ENCODE data around the gene AGAP5. TPM values are rescaled to one million over a fixed set of nuclear protein-coding genes. Genes with fewer than 3 reads are reported as not detected.
"Not testable (repeated sequence)": the region's sequence is repeated elsewhere in the genome, so short reads cannot be mapped to it uniquely, and the experiment has no call there.

Gene AGAP5
- 6.2 TPM for total RNA-seq (2013)
- polyA plus RNA-seq (1 to 10 TPM in 1 of 3 donors, under 1 TPM in 2; 0.23 to 8.9 (median 0.44) TPM), polyA minus RNA-seq (2.9 and 3.0 TPM in 2 replicates), total RNA-seq (0.03 to 0.25 (median 0.12) reads per million in 11 experiments)

DNA sequence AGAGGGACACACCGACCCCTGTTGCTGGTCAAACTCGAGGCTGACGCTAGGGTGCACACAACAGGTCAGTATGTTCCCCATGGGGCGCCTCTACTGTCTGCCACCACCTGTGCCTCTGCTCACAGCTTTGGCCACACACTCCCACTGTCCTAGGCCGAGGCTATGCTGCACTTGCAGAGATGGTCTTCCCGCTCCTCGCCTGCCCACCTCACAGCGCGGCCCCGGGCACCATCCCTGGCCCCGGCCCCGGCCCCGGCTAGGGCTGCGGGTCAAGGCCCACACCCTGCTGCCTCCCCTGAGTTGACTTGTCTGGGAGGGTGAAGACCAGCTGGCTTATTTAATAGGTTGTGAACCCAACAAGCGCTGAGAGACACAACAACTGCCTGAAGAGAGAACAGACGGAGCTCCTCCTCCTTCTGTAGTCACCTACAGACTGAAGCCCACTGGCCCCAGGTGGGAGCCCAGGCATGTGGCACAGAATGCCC, at the start of gene AGAP5:
Gene AGAP5, minus strand, starts transcription at position 435 of the 485 bp plus-strand sequence. Its CDS starts 354 bp downstream, at position 81.
- H3K79me2 ChIP-seq (ENCODE audit: insufficient read depth, low read length); H3K27me3 Mint-ChIP-seq (ENCODE audit: low read depth in 3 of 3); H3K27ac ChIP-seq (ENCODE audit: low read depth in 1 of 2, low read length in 2 of 2); H3K27me3 ChIP-seq (ENCODE audit: control insufficient read depth in 2 of 2, insufficient read depth in 2 of 2, low read length in 2 of 2); H3K4me3 ChIP-seq (replicated peaks in 1 of 3; ENCODE audit: low read depth in 2 of 3, low read length in 3 of 3); H3K36me3 ChIP-seq (replicated peaks in 1 of 2; ENCODE audit: control insufficient read depth in 1 of 2, insufficient read depth in 2 of 2, low read length in 2 of 2); H3K4me2 ChIP-seq (replicated peaks; ENCODE audit: extremely low read depth, low read length, poor library complexity, severe bottlenecking); H3K9me3 ChIP-seq (replicated peaks in 1 of 2; ENCODE audit: control insufficient read depth in 1 of 2, insufficient read depth in 1 of 2, low read length in 2 of 2); H3K4me3 Mint-ChIP-seq; H3K4me1 ChIP-seq (ENCODE audit: control insufficient read depth in 1 of 2, insufficient read depth in 2 of 2, low read length in 2 of 2); H4K20me1 ChIP-seq (ENCODE audit: insufficient read depth, low read length); H2AFZ ChIP-seq (ENCODE audit: insufficient read depth, low read depth, low read length, poor library complexity, severe bottlenecking); H3K9ac ChIP-seq (ENCODE audit: insufficient read depth, low read length, poor library complexity, severe bottlenecking); H3K9me3 Mint-ChIP-seq; H3K27ac Mint-ChIP-seq; intact Hi-C loops (cut with micrococcal nuclease); DNase-seq: not testable (repeated sequence)
- H3K4me1 Mint-ChIP-seq = peaks cover 18% of the 10 kb centered on the region
- no CpG with 5 or more reads among the region's 16 CpGs for WGBS (ENCODE audit: insufficient coverage)
- peaks cover 21 to 24% of the 10 kb centered on the region in 2 donors for H3K36me3 Mint-ChIP-seq

GRCh38 chr10:73746721-73747120, 48.8 kb upstream of the AGAP5 start:
- Mint-ChIP-seq H3K36me3 (peaks cover 32 to 60% of the 10 kb centered on the region in 2 donors), H3K4me1 (peaks cover 31% of the 10 kb centered on the region), H3K27ac (peak overlapping the region in 4 of 7 donors; percentile 1 to 61 (median 54)), H3K4me3 (no peak overlapping the region), H3K27me3 (ENCODE audit: low read depth in 3 of 3) (no peaks in the 10 kb centered on the region), H3K9me3 (peaks cover 0 to 2% (median 0%) of the 10 kb centered on the region in 7 donors)
- no peak for TF ChIP-seq CTCF (IDR thresholded peaks at IDR 0.05)
- Histone ChIP-seq H3K9me3 (replicated peaks in 1 of 2; ENCODE audit: control insufficient read depth in 1 of 2, insufficient read depth in 1 of 2, low read length in 2 of 2) (no peaks in the 10 kb centered on the region), H3K79me2 (ENCODE audit: insufficient read depth, low read length) (peaks cover 85% of the 10 kb centered on the region), H3K36me3 (replicated peaks in 1 of 2; ENCODE audit: control insufficient read depth in 1 of 2, insufficient read depth in 2 of 2, low read length in 2 of 2) (peaks cover 35 to 54% of the 10 kb centered on the region in 2 donors), H3K4me2 (replicated peaks; ENCODE audit: extremely low read depth, low read length, poor library complexity, severe bottlenecking) (no peak overlapping the region), H3K27me3 (ENCODE audit: control insufficient read depth in 2 of 2, insufficient read depth in 2 of 2, low read length in 2 of 2) (no peaks in the 10 kb centered on the region), H2AFZ (ENCODE audit: insufficient read depth, low read depth, low read length, poor library complexity, severe bottlenecking) (no peak overlapping the region), H3K9ac (ENCODE audit: insufficient read depth, low read length, poor library complexity, severe bottlenecking) (no peak overlapping the region), H3K27ac (ENCODE audit: low read depth in 1 of 2, low read length in 2 of 2) (peak overlapping the region in 1 of 2 donors; percentile 22), H3K4me3 (replicated peaks in 1 of 3; ENCODE audit: low read depth in 2 of 3, low read length in 3 of 3) (no peak overlapping the region), H3K4me1 (ENCODE audit: control insufficient read depth in 1 of 2, insufficient read depth in 2 of 2, low read length in 2 of 2) (peaks cover 21 to 27% of the 10 kb centered on the region in 2 donors), H4K20me1 (ENCODE audit: insufficient read depth, low read length) (peaks cover 40% of the 10 kb centered on the region)
- intact Hi-C loops (cut with micrococcal nuclease) = no loop called here
- WGBS (ENCODE audit: insufficient coverage) = 100% methylated on average over 1 of the region's 2 CpGs
- no peak for DNase-seq
